Esophagus squamous epithelium (tissue), 5 donors: ENCODE measurements around the gene NMB. TPM values are rescaled to one million over a fixed set of nuclear protein-coding genes. Genes with fewer than 3 reads are reported as not detected.
"Not testable (repeated sequence)": the region's sequence is repeated elsewhere in the genome, so short reads cannot be mapped to it uniquely, and the experiment has no call there.

ENCODE experiments used
- DNase-seq: peaks from one replicate; lab custom pipeline; 2025; lab: John Stamatoyannopoulos, UW
- H3K27ac ChIP-seq, 4 donors: fragments of 200-600 bp; sonication (generic); one replicate each; pipeline ENCODE4 v1.5.1; 2016 to 2019; ENCODE audit warnings: mild to moderate bottlenecking in 1 of 4
- H3K27me3 ChIP-seq, 4 donors: fragments of 200-600 bp; sonication (generic); 1 replicate in 3 of 4; 2 replicates in 1 of 4; pipeline versions ENCODE4 v1.5.1 to v1.6.0; 2017 to 2021; ENCODE audit warnings: antibody characterized with exemption in 1 of 4
- H3K36me3 ChIP-seq, 3 donors: fragments of 200-600 bp; sonication (generic); one replicate each; pipeline ENCODE4 v1.5.1; 2016 to 2019
- H3K4me1 ChIP-seq, 3 donors: fragments of 200-600 bp; sonication (generic); one replicate each; pipeline ENCODE4 v1.5.1; 2017 to 2019
- H3K4me3 ChIP-seq, 4 donors: fragments of 200-600 bp; sonication (generic); 1 replicate in 3 of 4; 2 replicates in 1 of 4; pipeline ENCODE4 v1.5.1; 2016 to 2019; ENCODE audit warnings: mild to moderate bottlenecking in 2 of 4, moderate library complexity in 1 of 4
- H3K9me3 ChIP-seq, 3 donors: fragments of 200-600 bp; sonication (generic); one replicate each; pipeline ENCODE4 v1.5.1; 2016 to 2019
- CTCF ChIP-seq, 6 experiments: fragments of 450-650 bp in 4 of 6; fragments of 200-600 bp in 2 of 6; sonication (generic) in 2 of 6; IDR thresholded peaks; one replicate each; pipeline ENCODE4 v1.5.1; 2016 to 2019; ENCODE audit warnings: antibody characterized with exemption in 6 of 6, mild to moderate bottlenecking in 4 of 6, moderate library complexity in 4 of 6
- POLR2A ChIP-seq, 4 donors: fragments of 450-650 bp; IDR thresholded peaks; one replicate each; pipeline ENCODE4 v1.6.1; 2017; ENCODE audit warnings: antibody characterized with exemption in 4 of 4, mild to moderate bottlenecking in 4 of 4, moderate library complexity in 3 of 4
- WGBS, 2 donors: methylation state at CpG; one replicate each; pipeline ENCODE4 v1.1.5; 2018; 5-methylcytosine and 5-hydroxymethylcytosine counted together
- intact Hi-C: fragments of 100-400 bp; cut with DNase I; formaldehyde crosslinking; loops from one replicate; pipeline ENCODE4 v1.15.0; 2022
- total RNA-seq, 4 donors: library from RNA; depleted of rRNA; stranded (reverse); fragments of >200 nt; gene quantifications; one replicate each; pipeline ENCODE4 v1.1.0, GENCODE V29; 2016
- donor health status: DM: yes; HTN: yes; CAD: no.

Gene NMB
- total RNA-seq, 4 donors from 2014 or later, result 2.3 to 20.6 (median 11.0) TPM

GRCh38 chr15:84645997-84646396, 12.0 kb downstream of the NMB start:
- H3K36me3 ChIP-seq, result peaks cover 30 to 100% (median 54%) of the 10 kb centered on the region in 3 donors
- DNase-seq, result no peak
- 50 to 91% methylated on average over 1 to 10 of the region's 10 CpGs for whole genome bisulfite sequencing, 2 donors
- intact Hi-C loops, result no loop called here
- H3K9me3 ChIP-seq, result no peaks in the 10 kb centered on the region
- no peak overlapping the region for H3K4me3 ChIP-seq
- no peaks in the 10 kb centered on the region for H3K27me3 ChIP-seq
- no peak for TF ChIP-seq POLR2A (IDR thresholded peaks at IDR 0.05)
- TF ChIP-seq CTCF (IDR thresholded peaks at IDR 0.05), result no peak
- no peak overlapping the region for H3K27ac ChIP-seq
- H3K4me1 ChIP-seq, result peaks cover 0 to 17% (median 3%) of the 10 kb centered on the region in 3 donors

GRCh38 chr15:84645496-84645895, 12.5 kb downstream of the NMB start:
- H3K36me3 ChIP-seq, result peaks cover 30 to 100% (median 50%) of the 10 kb centered on the region in 3 donors
- H3K27ac ChIP-seq, result no peak overlapping the region
- no peak for TF ChIP-seq CTCF (IDR thresholded peaks at IDR 0.05)
- TF ChIP-seq POLR2A (IDR thresholded peaks at IDR 0.05), result no peak
- H3K4me3 ChIP-seq, result no peak overlapping the region
- peaks cover 0 to 17% (median 3%) of the 10 kb centered on the region in 3 donors for H3K4me1 ChIP-seq
- 85 to 90% methylated on average over 4 to 8 of the region's 10 CpGs for WGBS, 2 donors
- no peaks in the 10 kb centered on the region for H3K9me3 ChIP-seq
- DNase-seq, result no peak
- intact Hi-C loops, result no loop called here
- no peaks in the 10 kb centered on the region for H3K27me3 ChIP-seq

- intact Hi-C loops, result no loop called here
- WGBS, 2 donors, result 81 to 82% methylated on average over 5 to 6 of the region's 6 CpGs
Observed at GRCh38 chr15:84643838-84644237, 14.2 kb downstream of the NMB start.

GRCh38 chr15:84642640-84643039, 15.4 kb downstream of the NMB start:
- H3K36me3 ChIP-seq, result peaks cover 27 to 99% (median 41%) of the 10 kb centered on the region in 3 donors
- H3K27me3 ChIP-seq, DNase-seq, H3K9me3 ChIP-seq, intact Hi-C loops, H3K27ac ChIP-seq, H3K4me3 ChIP-seq, H3K4me1 ChIP-seq: not testable (repeated sequence)
- 70 to 75% methylated on average over 2 of the region's 2 CpGs for WGBS, 2 donors

More at GRCh38 chr15:84643838-84644237, 14.2 kb downstream of the NMB start:
- TF ChIP-seq CTCF (IDR thresholded peaks at IDR 0.05) (no peak), POLR2A (IDR thresholded peaks at IDR 0.05) (no peak)
- peaks cover 37 to 100% (median 52%) of the 10 kb centered on the region in 3 donors for H3K36me3 ChIP-seq
- no peak overlapping the region for H3K4me3 ChIP-seq
- H3K27ac ChIP-seq, result no peak overlapping the region
- peaks cover 0 to 6% (median 3%) of the 10 kb centered on the region in 3 donors for H3K4me1 ChIP-seq
- H3K27me3 ChIP-seq, result no peaks in the 10 kb centered on the region
- DNase-seq, result no peak
- no peaks in the 10 kb centered on the region for H3K9me3 ChIP-seq

GRCh38 chr15:84641871-84642270, 16.1 kb downstream of the NMB start:
- 78 to 91% methylated on average over 2 to 9 of the region's 9 CpGs for WGBS, 2 donors

GRCh38 chr15:84638103-84638502, 19.9 kb downstream of the NMB start:
- 45 to 59% methylated on average over 3 of the region's 3 CpGs for WGBS, 2 donors
- intact Hi-C loops, result no loop called here
- TF ChIP-seq POLR2A (IDR thresholded peaks at IDR 0.05) (no peak), CTCF (IDR thresholded peaks at IDR 0.05) (peak in 2 of 6 experiments; percentile 33 to 38)

More at GRCh38 chr15:84641871-84642270, 16.1 kb downstream of the NMB start:
- H3K27me3 ChIP-seq, H3K27ac ChIP-seq, DNase-seq, intact Hi-C loops, H3K9me3 ChIP-seq, H3K4me3 ChIP-seq: not testable (repeated sequence)
- Histone ChIP-seq H3K4me1 (peaks cover 0 to 14% (median 5%) of the 10 kb centered on the region in 3 donors), H3K36me3 (peaks cover 19 to 98% (median 33%) of the 10 kb centered on the region in 3 donors)

More at GRCh38 chr15:84638103-84638502, 19.9 kb downstream of the NMB start:
- H3K9me3 ChIP-seq, result no peaks in the 10 kb centered on the region
- DNase-seq, result no peak
- H3K4me1 ChIP-seq, result peaks cover 1 to 41% (median 13%) of the 10 kb centered on the region in 3 donors
- peaks cover 10 to 69% (median 17%) of the 10 kb centered on the region in 3 donors for H3K36me3 ChIP-seq
- no peaks in the 10 kb centered on the region for H3K27me3 ChIP-seq
- no peak overlapping the region for H3K4me3 ChIP-seq
- peak overlapping the region in 1 of 4 donors; percentile 6 for H3K27ac ChIP-seq
